H1 (cell line): ENCODE results near the gene SESN3. TPM values are rescaled to one million over a fixed set of nuclear protein-coding genes. Genes with fewer than 3 reads are reported as not detected.

Source experiments
- ATF3 ChIP-seq: IDR thresholded peaks from 2 replicates; pipeline ENCODE4 v1.6.1; 2011; ENCODE audit warnings: low read depth, mild to moderate bottlenecking, low read length; ENCODE audit not compliant: insufficient read depth
- polyA plus RNA-seq, 7 experiments: library from polyadenylated mRNA; depleted of rRNA in 3 of 7; stranded (reverse) in 5 of 7; unstranded in 2 of 7; fragments of >200 nt in 5 of 7; fragments of 200-250 nt in 2 of 7; gene quantifications; 1 replicate in 5 of 7; 2 replicates in 1 of 7; 4 replicates in 1 of 7; pipeline versions ENCODE4 v1.2.1 to v1.2.3, GENCODE V29; 2011 to 2013; ENCODE audit warnings: missing spikeins in 2 of 7, mixed read lengths in 2 of 7
- total RNA-seq: library from RNA; stranded (reverse); fragmentation: NEBNext Ultra II Directional; extraction: Animal tissue kit (Norgen Biotek cat#: 25700); gene quantifications from 2 replicates; pipeline ENCODE4 v1.2.1, GENCODE V29; 2021

SESN3 gene
- total and polyA plus RNA-seq, 2 of the 8 experiments (the other 6 are each of a cell fraction or from before 2014, with no cell fraction given): 10.2 to 31.1 TPM

GRCh38 chr11:95166781-95167180 is 64.2 kb downstream of the SESN3 start (continued):
- no peak for TF ChIP-seq ATF3
- TF ChIP-seq, all 59 proteins: peak for 0
